Heart right ventricle (tissue), 16 donors: ENCODE results near the gene THEM5. TPM values are rescaled to one million over a fixed set of nuclear protein-coding genes. Genes with fewer than 3 reads are reported as not detected.

Experiments used
- ATAC-seq, 8 donors: fragments of 200-7000 bp; cut with Tn5 transposase; one replicate each; pipeline ENCODE4 v1.9.1; 2020; ENCODE audit warnings: mild to moderate bottlenecking in 8 of 8, moderate library complexity in 8 of 8, moderate number of reproducible peaks in 1 of 8
- DNase-seq, 2 donors: peaks; one replicate each; pipeline ENCODE4 v3.0.0-alpha.2; 2020
- H3K27ac ChIP-seq, 10 donors: fragments of 200-600 bp; sonication (generic) in 2 of 10; one replicate each; pipeline versions ENCODE4 v1.5.0 to v1.8.0; 2020 to 2022; ENCODE audit warnings: mild to moderate bottlenecking in 3 of 10
- H3K27me3 ChIP-seq, 7 donors: fragments of 200-600 bp; one replicate each; pipeline ENCODE4 v1.8.0; 2021 to 2022; ENCODE audit warnings: mild to moderate bottlenecking in 2 of 7
- H3K36me3 ChIP-seq, 9 donors: fragments of 200-600 bp; sonication (generic) in 1 of 9; one replicate each; pipeline versions ENCODE4 v1.5.0 to v1.8.0; 2020 to 2022; ENCODE audit warnings: mild to moderate bottlenecking in 2 of 9
- H3K4me1 ChIP-seq, 9 donors: fragments of 200-600 bp; sonication (generic) in 1 of 9; one replicate each; pipeline versions ENCODE4 v1.5.0 to v1.8.0; 2020 to 2022; ENCODE audit warnings: mild to moderate bottlenecking in 4 of 9
- H3K4me3 ChIP-seq, 10 donors: fragments of 200-600 bp; sonication (generic) in 2 of 10; one replicate each; pipeline versions ENCODE4 v1.5.0 to v1.8.0; 2020 to 2022; ENCODE audit warnings: mild to moderate bottlenecking in 7 of 10, moderate library complexity in 2 of 10
- H3K9me3 ChIP-seq, 11 donors: fragments of 200-600 bp in 10 of 11; sonication (generic) in 2 of 11; one replicate each; pipeline versions ENCODE4 v1.5.0 to v1.8.0; 2013 to 2022; ENCODE audit warnings: mild to moderate bottlenecking in 2 of 11, control low read depth in 1 of 11, moderate library complexity in 1 of 11
- CTCF ChIP-seq, 9 donors: fragments of 200-600 bp; sonication (generic) in 2 of 9; IDR thresholded peaks; one replicate each; pipeline versions ENCODE4 v1.5.0 to v1.8.0; 2021 to 2022; ENCODE audit warnings: antibody characterized with exemption in 9 of 9, mild to moderate bottlenecking in 5 of 9, moderate library complexity in 1 of 9
- WGBS, 2 donors: extraction: QIAGEN DNeasy Blood & Tissue Kit; methylation state at CpG; one replicate each; pipeline ENCODE4 v1.1.7; 2013; ENCODE audit warnings: inconsistent platforms in 1 of 2; 5-methylcytosine and 5-hydroxymethylcytosine counted together
- intact Hi-C, 10 donors: fragments of 100-400 bp; cut with DNase I; formaldehyde crosslinking; loops; one replicate each; pipeline versions ENCODE4 v1.11.1 to v1.14.2; 2022
- polyA plus RNA-seq, 2 donors: library from polyadenylated mRNA; stranded (reverse); fragments of 200-250 nt; gene quantifications; one replicate each; pipeline ENCODE4 v1.2.3, GENCODE V29; 2013
- total RNA-seq, 10 donors: library from RNA; stranded (reverse); fragmentation: NEBNext Ultra II Directional in 3 of 10; extraction: Animal tissue kit (Norgen Biotek cat#: 25700) in 3 of 10; gene quantifications; one replicate each; pipeline versions ENCODE4 v1.2.1 to v1.2.4, GENCODE V29; 2021 to 2023
- donor health status: Arrhythmogenic right ventricular cardiomyopathy.
- donor health status: ischemic (EF 13 %, LVEDD 7.1; RV severe dilation, severe dysfunction).
- donor health status: healthy with polysubstance abuse.
- donor health status: DM: no; HTN: yes; CAD: no.
- donor health status: DM: no; HTN: no; CAD: no.
- donor health status: ischemic (EF 25% LVEDD 6.9; RV normal size, moderate dysfunction).
- donor health status: ischemic (EF 25% LVEDD 5.7; RV mildly dilated, moderate dysfunction).
- donor health status: healthy.
- donor health status: DM: yes; HTN: yes; CAD: no.
- donor health status: Ischemic cardiomyopathy.
- donor health status: ischemic (EF 35%, LVEDD 5.7; RV mildly dilated, moderate dysfunction).
- donor health status: nonischemic (EF 11% LVEDD 7.7; RV severe dilation, severe dysfunction).
- donor health status: DM: yes; HTN: yes; CAD: no.
- donor health status: PGD.
- donor health status: ischemic (EF 29% LVEDD 5.4; RV normal size, mild dysfunction).
- donor health status: nonischemic (EF 23%, LVEDD 6.1; RV moderate dilation, normal function).

Gene THEM5
- total and polyA plus RNA-seq, 12 donors = 0.25 TPM; not detected in 11

GRCh38 chr1:151843398-151843797 lies 10.1 kb downstream of the THEM5 start:
- intact Hi-C loops = no loop called here
- Histone ChIP-seq H3K27ac (no peak overlapping the region), H3K9me3 (no peaks in the 10 kb centered on the region), H3K36me3 (no peaks in the 10 kb centered on the region), H3K4me1 (peaks cover 4 to 28% (median 16%) of the 10 kb centered on the region in 9 donors), H3K27me3 (peaks cover 8 to 48% (median 30%) of the 10 kb centered on the region in 7 donors), H3K4me3 (no peak overlapping the region)
- ATAC-seq (no peak), DNase-seq (no peak)
- TF ChIP-seq CTCF (IDR thresholded peaks at IDR 0.05) = no peak
- WGBS, 2 donors = 66 to 83% methylated on average over 2 of the region's 2 CpGs

GRCh38 chr1:151841141-151841540 lies 12.4 kb downstream of the THEM5 start:
- ATAC-seq = no peak
- H3K4me1 ChIP-seq = peaks cover 6 to 29% (median 21%) of the 10 kb centered on the region in 9 donors
- no peak overlapping the region for H3K27ac ChIP-seq
- no peaks in the 10 kb centered on the region for H3K36me3 ChIP-seq
- no peak overlapping the region for H3K4me3 ChIP-seq
- no peak for DNase-seq
- intact Hi-C loops = no loop called here
- no peaks in the 10 kb centered on the region for H3K9me3 ChIP-seq
- peaks cover 13 to 67% (median 44%) of the 10 kb centered on the region in 7 donors for H3K27me3 ChIP-seq
- 87 to 97% methylated on average over 2 of the region's 2 CpGs for WGBS, 2 donors
- TF ChIP-seq CTCF (IDR thresholded peaks at IDR 0.05) = no peak

DNA sequence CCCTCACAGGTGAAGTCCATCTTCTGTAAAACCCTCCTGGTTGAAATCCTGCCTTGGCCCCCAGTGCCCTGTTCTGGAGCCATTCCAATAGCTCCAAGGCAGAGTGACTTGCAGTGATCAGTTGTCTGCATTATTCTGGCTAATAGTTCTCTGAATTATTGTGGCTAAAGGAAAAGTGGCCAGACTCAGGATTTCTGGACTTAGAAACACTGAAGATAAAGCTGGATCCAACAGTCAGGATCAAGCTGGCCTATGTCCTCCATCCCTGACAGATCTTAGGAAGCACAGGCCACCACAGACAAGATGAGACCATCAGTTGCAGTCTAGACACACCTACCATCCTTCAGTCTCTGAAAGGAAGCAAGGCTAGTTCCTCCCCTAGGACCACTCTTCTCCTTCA lies 13.1 kb downstream of the THEM5 start:
- Histone ChIP-seq H3K4me1 (peaks cover 6 to 29% (median 21%) of the 10 kb centered on the region in 9 donors), H3K36me3 (no peaks in the 10 kb centered on the region), H3K9me3 (no peaks in the 10 kb centered on the region), H3K27me3 (peaks cover 13 to 69% (median 44%) of the 10 kb centered on the region in 7 donors), H3K4me3 (peak overlapping the region in 3 of 10 donors; percentile 47 to 50 (median 49)), H3K27ac (peak overlapping the region in 1 of 10 donors; percentile 56)
- intact Hi-C loops = no loop called here
- TF ChIP-seq CTCF (IDR thresholded peaks at IDR 0.05) = no peak
- DNase-seq (no peak), ATAC-seq (no peak)

GRCh38 chr1:151839457-151840403 lies 13.8 kb downstream of the THEM5 start, which contains the start of gene C2CD4D:
TSS of gene C2CD4D (minus strand) at chr1:151839820. CDS start at chr1:151838989, 831 bp downstream.
- intact Hi-C loops = loop anchor here in 7 of 10 donors (5.0 to 10.0 kb wide), 9 partner anchors 145 to 395 kb away; partner anchors contain the start of gene POGZ (in 1 of the 7)
- Histone ChIP-seq H3K9me3 (no peaks in the 10 kb centered on the region), H3K27ac (peak within 1 kb of the TSS in 5 of 10 donors; percentile 20 to 56 (median 47)), H3K4me1 (peaks cover 6 to 29% (median 21%) of the 10 kb centered on the region in 9 donors), H3K4me3 (peak within 1 kb of the TSS in 9 of 10 donors; percentile 36 to 58 (median 50)), H3K36me3 (no peaks in the 10 kb centered on the region), H3K27me3 (peaks cover 13 to 66% (median 44%) of the 10 kb centered on the region in 7 donors)
- DNase-seq (peak in 1 of 2 donors; percentile 31), ATAC-seq (peak; percentile 45 to 69 (median 58))
- TF ChIP-seq CTCF (IDR thresholded peaks at IDR 0.05) = no peak
- 4 to 8% methylated on average over 47 of the region's 47 CpGs for WGBS, 2 donors
